NCI-H2107 treated with DMSO at 0.1 percent for 48 hours (cell line): ENCODE measurements around the gene GSTK1.
"Not testable (repeated sequence)": the region's sequence is repeated elsewhere in the genome, so short reads cannot be mapped to it uniquely, and the experiment has no call there.

ENCODE experiments used
- DNase-seq: peaks from one replicate; lab custom pipeline; 2025; ENCODE audit not compliant: unreplicated experiment; lab: John Stamatoyannopoulos, UW

The GSTK1 gene

DNA sequence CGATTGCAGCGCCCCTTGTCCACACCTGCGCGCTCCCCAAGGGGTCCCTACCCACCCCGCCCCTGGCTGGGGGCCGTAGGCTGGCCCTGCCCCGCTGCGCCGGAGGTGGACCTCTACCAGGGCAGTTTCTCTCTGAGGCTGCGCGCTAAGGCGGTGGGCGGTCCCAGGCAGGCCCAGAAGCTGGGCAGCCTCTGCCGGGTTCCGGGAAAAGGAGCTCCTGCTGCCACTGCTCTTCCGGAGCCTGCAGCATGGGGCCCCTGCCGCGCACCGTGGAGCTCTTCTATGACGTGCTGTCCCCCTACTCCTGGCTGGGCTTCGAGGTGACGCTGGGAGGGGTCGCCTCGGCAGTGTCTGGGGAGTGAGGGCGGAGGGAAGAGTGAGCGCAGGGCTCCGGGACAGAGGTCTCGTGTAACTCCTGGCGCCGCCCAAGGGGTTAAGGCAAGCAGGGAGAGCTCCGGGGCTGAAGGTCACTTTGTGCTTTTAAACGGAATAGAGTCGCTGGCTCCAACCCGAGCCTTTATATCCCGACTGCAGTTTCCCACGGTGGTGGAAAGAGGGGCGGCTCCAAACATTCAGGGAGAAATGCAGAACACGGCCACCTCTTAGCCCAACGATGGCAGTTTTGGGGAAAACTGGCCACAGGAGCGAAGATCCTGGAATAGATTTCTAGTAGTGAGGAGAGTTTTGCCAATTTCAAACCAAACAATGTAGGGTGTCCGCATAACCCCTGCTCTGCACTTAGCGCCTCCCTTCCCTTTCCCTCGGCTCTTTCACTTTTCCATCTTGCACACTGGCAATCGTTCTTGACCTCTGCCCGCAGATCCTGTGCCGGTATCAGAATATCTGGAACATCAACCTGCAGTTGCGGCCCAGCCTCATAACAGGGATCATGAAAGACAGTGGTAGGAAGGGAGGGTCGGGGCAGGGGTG, at the start of gene GSTK1:
Gene GSTK1 (plus strand): TSS at position 176 of the 930 bp plus-strand sequence. CDS start 73 bp downstream, at position 249.
- peak; percentile 24 for DNase-seq

DNA sequence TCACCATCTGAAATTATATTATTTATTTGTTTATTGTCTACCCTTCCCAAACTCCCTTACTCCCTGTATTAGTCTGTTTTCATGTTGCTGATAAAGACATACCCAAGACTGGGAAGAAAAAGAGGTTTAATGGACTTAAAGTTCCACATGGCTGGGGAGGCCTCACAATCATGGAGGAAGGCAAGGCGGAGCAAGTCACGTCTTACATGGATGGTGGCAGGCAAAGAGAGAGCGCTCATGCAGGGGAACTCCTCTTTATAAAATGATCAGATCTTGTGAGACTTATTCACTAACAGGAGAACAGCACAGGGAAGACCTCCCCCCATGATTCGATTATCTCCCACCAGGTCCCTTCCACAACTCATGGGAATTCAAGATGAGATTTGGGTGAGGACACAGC, 49.8 kb upstream of the GSTK1 start:
- not testable (repeated sequence) for DNase-seq

DNA sequence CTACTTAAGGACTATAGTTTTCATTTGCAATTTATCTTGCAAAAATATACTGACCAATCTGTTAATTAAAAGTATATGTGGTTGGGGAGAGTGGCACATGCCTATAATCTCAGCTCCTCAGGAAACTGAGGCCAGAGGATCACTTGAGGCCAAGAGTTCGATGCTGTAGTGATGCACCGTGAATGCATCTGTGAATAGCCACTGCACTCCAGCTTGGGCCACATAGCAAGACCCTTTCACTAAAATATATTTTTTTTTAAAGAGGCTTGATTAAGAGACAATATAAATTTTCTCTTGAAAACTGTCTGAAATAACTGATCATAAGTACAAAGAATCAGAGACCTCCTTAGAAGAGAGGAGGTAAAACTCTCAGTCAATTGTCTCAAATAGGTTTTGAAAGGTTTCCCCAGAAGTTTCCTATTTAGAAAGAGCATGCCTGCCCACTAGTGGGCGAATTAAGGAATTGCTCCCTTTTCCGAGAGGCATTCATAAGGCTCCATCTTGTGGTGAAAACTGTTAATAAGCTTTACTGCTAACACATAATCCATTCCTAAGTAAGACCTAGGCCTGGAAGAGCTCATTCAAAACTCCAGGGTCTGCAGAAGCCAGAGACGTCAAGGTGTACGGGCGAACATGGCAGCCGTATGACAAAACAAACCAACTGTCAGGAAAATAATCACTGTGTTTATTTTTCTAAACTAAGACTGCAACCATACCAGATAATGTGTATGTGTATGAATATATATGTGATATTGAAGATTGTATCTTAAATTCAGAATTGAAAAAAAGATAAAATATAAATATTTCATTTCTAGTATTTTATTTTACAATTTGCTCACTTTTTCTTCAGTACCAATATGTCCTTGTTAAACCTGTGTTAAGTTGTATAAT, 48.2 kb upstream of the GSTK1 start:
- peak; percentile 89 for DNase-seq

DNA sequence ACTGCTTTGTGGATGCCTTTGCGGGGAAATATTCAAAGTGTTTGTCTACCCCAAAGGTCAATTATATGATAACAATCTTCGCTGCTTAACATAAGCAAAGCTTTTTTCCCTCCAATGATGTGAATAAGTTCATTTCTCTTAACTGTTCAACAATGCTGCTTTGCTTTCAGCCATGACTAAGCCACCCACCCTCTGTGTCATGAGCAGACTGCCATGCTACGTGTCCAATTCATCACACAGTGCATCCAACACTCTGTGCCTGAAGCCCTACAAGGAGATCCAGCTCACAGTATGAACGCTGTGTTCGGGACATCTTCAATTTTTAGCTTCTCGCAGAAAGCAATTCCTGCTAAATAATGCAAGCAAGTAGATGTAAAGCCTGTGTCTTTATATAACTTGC, 47.1 kb upstream of the GSTK1 start:
- no peak for DNase-seq

DNA sequence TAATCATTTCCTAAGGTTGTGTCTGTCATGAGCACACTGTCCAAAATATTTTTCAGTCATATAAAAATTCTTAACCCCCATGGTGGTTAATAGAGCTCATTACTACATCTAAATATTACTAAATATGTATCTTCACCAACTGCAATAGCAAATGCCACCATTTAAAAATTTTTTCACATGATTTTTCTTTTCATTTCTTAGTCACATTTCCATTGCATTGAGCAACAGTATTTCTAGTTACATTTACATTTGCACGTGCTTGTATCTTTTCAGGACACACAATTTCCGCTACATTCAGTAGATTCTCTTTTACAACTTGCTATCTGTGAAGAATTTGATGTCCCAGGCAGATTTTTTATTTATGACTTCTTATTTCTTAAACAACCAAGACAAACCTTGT, 46.6 kb upstream of the GSTK1 start:
- no peak for DNase-seq

DNA sequence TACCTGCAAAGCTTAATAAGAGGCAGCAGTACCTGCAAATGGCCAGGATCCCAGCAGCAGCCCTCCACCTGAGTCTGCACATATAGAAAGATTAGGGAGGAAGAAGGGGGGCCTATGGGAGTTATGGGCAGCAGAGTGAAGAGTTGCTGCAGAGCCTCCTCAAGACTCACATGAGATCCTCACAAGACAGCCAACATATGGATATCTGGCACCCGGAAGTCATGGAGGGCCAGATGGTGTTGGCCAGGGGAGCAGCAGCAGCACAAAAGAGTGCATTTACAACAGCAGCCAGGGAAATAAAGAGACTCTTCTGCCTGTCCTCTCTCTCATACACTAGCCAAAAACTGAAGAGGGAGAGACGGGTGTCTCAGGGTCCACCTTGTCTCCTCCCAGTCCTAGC, 45.4 kb upstream of the GSTK1 start:
- DNase-seq, result no peak

DNA sequence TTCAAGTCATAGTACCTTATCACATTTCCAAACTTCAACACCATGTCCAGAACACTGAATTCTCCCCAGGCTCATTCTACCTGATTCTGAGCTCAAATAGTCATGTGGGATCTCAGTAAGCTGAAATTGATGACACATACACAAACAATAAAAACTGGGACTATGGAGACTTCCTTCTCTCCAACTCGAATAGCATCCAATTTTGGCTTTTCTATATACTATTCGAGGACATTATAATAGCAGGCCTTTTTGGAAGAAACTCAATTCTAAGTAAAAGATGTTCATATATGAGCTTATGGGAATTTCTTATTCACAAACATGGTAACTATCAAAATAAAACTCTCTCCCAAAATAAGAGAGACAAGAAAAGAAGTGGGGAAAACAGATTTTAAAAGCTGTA, 42.0 kb upstream of the GSTK1 start:
- no peak for DNase-seq

DNA sequence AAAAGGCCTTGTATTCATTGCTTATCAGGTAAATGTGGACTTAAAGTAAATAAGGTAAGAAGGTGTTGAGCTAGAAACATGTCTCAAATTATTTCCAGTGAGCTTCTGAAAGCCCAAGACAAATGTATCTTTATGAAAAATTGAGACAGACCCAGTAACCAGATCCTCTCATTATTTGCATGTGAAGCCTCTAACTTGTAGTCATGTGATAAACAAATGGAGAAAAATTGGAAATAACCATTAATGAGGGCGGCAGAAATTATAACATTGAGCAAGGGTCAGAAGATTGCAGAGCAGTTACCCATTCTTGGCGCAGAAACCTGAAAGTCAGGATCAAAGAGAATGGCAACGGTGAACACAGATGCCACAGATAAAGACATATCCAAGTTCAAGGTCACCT, 41.5 kb upstream of the GSTK1 start, which contains the start of gene TAS2R40:
Gene TAS2R40 (plus strand): TSS at position 301 of the 400 bp plus-strand sequence. CDS start 42 bp downstream, at position 343.
- DNase-seq, result no peak

DNA sequence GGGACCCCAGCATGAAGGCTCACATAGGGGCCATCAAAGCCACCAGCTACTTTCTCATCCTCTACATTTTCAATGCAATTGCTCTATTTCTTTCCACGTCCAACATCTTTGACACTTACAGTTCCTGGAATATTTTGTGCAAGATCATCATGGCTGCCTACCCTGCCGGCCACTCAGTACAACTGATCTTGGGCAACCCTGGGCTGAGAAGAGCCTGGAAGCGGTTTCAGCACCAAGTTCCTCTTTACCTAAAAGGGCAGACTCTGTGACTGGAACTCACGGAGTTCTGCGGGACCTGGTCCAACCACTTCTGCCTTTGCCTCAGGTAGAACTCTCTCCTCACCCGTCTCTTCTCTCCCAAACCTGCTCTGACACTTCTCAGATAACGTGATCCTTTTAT, 40.5 kb upstream of the GSTK1 start:
- no peak for DNase-seq

DNA sequence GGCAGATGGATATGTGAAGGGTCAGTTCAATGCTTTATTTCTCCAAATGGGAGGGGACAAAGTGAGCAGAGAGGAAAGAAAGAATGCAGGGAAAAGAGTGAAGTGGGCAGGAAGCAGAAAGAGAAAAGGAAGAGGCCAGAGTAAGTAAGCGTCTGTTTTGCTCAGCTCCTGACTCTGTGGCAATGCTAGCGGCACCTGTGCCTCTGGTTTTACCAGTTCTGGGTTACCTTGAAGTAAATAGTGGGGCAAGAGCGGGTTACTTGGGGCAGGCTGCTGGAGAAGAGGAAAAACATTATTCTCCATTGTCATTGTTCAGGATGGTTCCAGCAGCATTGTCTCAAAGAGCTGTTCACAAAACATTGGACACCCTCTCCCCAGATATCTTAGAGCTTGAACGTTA, 39.5 kb upstream of the GSTK1 start:
- DNase-seq, result no peak

DNA sequence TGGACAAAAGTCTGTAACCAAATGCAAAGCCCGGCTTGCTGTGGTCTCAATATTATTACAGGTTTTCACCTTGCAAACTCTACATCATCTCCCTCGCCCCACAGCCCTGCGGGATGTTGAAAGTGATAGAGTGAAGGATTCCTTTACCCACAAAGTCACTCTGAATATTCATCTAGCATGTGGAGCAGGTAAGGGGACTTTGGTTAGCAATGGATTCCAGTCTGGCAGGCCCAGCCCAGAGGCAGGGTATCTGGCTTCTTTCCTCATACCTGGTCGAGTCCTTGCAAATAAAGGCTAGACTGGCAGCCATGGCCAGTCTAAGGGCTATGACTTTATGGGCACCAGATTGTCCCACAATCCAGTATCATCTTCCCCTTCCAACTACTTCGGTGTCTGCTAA, 38.2 kb upstream of the GSTK1 start:
- DNase-seq, result no peak

DNA sequence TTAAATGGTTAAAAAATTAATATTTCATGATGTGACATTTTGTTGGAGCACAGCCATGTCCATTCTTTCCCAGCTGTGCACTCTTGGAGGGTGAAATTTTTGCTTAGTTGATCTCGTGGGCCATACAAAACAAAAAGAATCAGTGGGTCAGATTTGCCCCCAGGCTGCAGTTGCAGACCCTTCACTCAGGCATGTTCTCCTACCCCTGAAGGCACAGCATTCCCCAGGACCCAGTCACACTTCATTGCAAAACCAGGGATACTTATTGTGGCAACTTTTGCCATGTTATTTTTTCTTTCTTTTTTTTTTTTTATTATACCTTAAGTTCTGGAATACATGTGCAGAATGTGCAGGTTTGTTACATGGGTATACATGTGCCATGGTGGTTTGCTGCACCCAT, 35.4 kb upstream of the GSTK1 start:
- DNase-seq, result no peak

DNA sequence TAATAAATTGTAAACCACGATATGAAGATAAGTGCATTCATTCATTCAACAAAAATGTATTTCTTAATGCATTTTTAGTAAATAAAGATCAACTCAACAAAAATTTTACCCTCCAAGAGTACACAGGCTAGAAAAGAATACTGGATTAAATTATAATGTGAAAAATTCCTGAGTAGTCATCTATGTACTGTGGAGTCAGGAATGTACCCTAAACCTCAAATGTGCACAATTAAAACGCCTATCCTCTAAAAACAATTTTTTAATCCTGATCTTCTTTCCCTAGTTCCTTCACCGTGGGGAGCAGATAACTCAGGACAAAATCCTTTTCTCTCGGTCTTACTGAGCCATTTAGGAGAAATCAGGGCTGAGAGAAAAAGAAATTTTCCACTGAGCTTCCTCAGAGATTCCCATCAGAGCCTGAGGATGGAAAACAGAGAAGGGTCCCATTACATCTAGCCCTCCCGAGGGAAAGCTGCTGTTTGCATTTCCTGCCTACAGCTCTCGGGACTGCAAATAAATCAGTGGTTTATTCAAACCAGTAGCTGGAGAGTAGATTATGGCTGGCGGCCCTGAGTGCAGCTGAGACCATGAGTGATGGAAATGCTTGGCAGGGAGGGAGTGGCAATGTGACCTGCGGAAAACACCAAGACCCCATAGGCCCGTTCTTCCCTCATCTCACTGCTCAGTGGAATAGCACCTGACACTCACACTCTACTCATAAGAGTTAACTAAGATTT, 34.0 kb upstream of the GSTK1 start:
- DNase-seq, result no peak

DNA sequence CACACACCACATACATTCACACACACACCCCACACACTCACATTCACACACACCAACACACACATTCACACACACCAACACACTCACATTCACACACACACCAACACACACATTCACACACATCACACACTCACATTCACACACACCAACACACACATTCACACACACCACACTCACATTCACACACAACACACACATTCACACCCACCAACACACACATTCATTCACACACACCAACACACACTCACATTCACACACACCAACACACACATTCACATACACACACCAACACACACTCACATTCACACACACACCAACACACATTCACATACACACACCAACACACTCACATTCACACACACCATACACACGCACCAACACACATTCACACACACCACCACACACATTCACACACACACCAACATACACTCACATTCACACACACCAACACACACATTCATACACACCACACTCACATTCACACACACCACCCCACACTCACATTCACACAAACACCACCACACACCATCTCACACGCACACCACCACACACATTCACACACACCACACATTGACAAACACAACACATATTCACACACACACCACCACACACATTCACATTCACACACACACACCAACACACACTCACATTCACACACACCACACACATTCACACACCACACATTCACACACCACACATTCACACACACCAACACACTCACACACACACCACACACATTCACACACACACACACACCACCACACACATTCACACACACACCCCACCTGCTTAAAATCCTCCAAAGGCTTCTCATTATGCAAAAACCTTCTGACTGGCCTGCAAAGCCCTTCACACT, 32.4 kb upstream of the GSTK1 start:
- no peak for DNase-seq

DNA sequence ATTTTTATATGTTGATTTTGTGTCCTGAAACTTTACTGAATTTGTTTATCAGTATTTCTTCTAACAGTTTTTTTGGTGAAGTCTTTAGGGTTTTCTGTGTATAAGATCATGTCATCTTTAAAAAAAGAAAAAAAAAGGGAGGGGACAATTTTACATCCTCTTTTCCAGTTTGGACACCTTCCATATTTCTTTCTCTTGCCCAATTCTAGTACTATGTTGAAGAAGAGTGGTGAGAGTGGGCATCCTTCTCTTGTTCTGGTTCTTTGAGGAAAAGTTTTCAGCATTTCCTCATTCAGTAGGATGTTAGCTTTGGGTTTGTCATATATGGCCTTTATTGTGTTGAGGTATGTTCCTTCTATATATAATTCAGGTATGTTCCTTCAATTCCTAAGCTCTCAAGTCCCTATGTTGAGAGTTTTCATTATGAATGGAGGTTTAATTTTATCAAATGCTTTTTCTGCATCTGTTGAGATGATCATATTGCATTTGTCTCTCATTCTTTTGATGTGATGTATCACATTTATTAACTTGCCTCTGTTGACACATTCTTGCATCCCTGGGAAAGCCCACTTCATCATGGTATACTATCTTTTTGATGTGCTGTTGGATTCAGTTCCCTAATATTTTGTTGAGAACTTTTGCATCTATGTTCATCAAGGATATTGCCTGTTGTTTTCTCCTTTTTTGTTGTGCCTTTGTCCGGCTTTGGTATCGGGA, 29.3 kb upstream of the GSTK1 start:
- no peak for DNase-seq

DNA sequence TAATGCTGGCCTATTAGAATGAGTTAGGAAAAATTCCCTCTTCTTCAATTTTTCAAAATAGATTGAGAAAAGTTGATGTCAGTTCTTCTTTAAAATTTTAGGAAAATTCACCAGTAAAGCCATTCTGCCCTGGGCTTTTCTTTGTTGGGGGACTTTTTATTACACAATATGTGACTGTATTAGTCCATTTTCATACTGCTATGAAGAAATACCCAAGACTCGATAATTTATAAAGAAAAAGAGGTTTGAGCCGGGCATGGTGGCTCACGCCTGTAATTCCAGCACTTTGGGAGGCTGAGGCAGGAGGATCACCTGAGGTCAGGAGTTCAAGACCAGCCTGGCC, 28.7 kb upstream of the GSTK1 start:
- no peak for DNase-seq

DNA sequence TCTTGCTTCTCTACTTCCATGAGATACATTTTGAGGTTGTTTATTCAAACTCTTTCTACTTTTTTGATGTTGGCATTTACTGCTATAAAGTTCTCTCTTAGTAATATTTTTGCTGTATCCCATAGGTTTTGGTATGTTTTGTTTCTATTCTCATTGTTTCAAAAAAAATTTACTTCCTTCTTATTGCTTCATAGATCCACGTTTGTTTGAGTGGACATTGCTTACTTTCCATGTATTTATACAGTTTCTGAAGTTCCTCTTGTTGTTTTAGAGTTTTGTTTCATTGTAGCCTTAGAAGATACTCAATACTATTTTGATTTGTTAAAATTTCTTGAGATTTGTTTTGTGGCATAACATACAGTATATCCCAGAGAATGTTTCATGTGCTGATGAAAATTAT, 27.7 kb upstream of the GSTK1 start:
- no peak for DNase-seq

DNA sequence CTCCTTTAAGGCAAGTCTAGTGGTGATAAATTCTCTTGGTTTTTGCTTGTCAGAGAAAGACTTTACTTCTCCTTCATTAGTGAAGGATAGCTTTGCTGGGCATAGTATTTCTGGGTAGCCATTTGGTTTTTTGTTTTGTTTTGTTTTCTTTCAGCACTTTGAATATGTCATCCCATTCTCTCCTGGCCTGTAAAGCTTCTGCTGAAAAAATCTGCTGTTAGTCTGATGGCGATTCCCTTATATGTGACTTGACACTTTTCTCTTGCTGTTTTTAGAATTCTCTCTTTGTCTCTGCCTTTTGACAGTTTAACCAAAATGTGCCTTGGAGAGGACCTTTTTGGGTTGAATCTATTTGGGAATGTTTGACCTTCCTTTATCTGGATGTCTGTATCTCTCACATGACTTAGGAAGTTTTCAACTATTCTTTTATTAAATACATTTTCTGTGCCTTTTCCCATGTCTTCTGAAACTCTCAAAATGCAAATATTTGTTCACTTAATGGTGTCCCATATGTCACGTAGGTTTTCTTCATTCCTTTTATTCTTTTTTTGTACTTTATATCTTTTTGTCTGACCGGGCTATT, 26.7 kb upstream of the GSTK1 start:
- DNase-seq, result no peak

DNA sequence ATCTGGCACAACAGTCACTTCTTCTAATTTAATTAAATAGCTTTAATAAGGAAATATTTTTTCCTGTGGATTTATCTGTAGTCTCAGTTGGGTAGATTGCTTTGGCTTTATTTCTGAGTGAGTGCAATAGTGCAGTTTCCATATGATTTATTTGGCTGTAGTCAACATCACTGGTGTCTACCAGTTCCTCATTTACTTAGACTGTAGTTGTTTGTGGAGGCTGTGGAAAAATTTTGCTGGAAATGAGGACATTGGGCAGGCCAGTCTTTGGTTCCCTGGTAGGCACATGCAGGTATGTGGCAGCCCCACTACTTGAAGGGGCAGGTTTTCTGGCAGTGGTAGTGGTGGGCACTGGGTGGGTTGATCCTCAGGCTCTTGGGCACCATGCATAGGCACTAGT, 25.9 kb upstream of the GSTK1 start:
- DNase-seq, result no peak
